GM21717 (cell line): ENCODE measurements around the gene MAPK14.

ENCODE experiments used
- ATAC-seq: cut with Tn5 transposase; IDR thresholded peaks from one replicate; pipeline ENCODE4 v1.9.1; 2021; ENCODE audit warnings: mild to moderate bottlenecking, moderate library complexity; ENCODE audit not compliant: unreplicated experiment

MAPK14 gene

GRCh38 chr6:36034441-36034840 is 6.8 kb downstream of the MAPK14 start:
- no peak for ATAC-seq

- ATAC-seq: no peak
Measured at GRCh38 chr6:36035225-36035624, 7.6 kb downstream of the MAPK14 start.

GRCh38 chr6:36038120-36038876 is 10.7 kb downstream of the MAPK14 start:
- ATAC-seq: no peak

- no peak for ATAC-seq
Measured at GRCh38 chr6:36039112-36039511, 11.5 kb downstream of the MAPK14 start.

- ATAC-seq: no peak
Measured at GRCh38 chr6:36040958-36041357, 13.3 kb downstream of the MAPK14 start.

- ATAC-seq: no peak
Measured at GRCh38 chr6:36042618-36043260, 15.1 kb downstream of the MAPK14 start.

- no peak for ATAC-seq
Measured at GRCh38 chr6:36049582-36049981, 22.0 kb downstream of the MAPK14 start.

- no peak for ATAC-seq
Measured at GRCh38 chr6:36050305-36050704, 22.7 kb downstream of the MAPK14 start.

GRCh38 chr6:36050947-36051710 is 23.5 kb downstream of the MAPK14 start:
- ATAC-seq: no peak

- no peak for ATAC-seq
Measured at GRCh38 chr6:36052097-36052496, 24.5 kb downstream of the MAPK14 start.

GRCh38 chr6:36053878-36054277 is 26.3 kb downstream of the MAPK14 start:
- no peak for ATAC-seq

- no peak for ATAC-seq
Measured at GRCh38 chr6:36054415-36054814, 26.8 kb downstream of the MAPK14 start.

GRCh38 chr6:36054956-36055355 is 27.3 kb downstream of the MAPK14 start:
- no peak for ATAC-seq

GRCh38 chr6:36056178-36056577 is 28.6 kb downstream of the MAPK14 start:
- ATAC-seq: no peak

GRCh38 chr6:36061236-36061635 is 33.6 kb downstream of the MAPK14 start:
- ATAC-seq: no peak

GRCh38 chr6:36062247-36062646 is 34.6 kb downstream of the MAPK14 start:
- ATAC-seq: no peak

GRCh38 chr6:36063318-36064060 is 35.9 kb downstream of the MAPK14 start:
- no peak for ATAC-seq

GRCh38 chr6:36064770-36065396 is 37.3 kb downstream of the MAPK14 start:
- ATAC-seq: no peak

- no peak for ATAC-seq
Measured at GRCh38 chr6:36065916-36066315, 38.3 kb downstream of the MAPK14 start.

- no peak for ATAC-seq
Measured at GRCh38 chr6:36066817-36067216, 39.2 kb downstream of the MAPK14 start.
